GM12878 (cell line): ENCODE results near the gene COL23A1.

Experiments used
- ATF2 ChIP-seq: IDR thresholded peaks from 2 replicates; pipeline ENCODE4 v1.6.1; 2012; ENCODE audit warnings: low read length, inconsistent platforms
- CHD1 ChIP-seq: IDR thresholded peaks from 2 replicates; pipeline ENCODE4 v1.6.1; 2012; ENCODE audit warnings: low read depth, low read length, improper control_type of control experiment
- GABPA ChIP-seq: IDR thresholded peaks from 2 replicates; pipeline ENCODE4 v1.6.1; 2014; ENCODE audit warnings: antibody characterized with exemption, low read depth, mild to moderate bottlenecking, inconsistent platforms
- MXI1 ChIP-seq: fragments of 150-350 bp; IDR thresholded peaks from 2 replicates; pipeline ENCODE4 v1.6.1; 2011; ENCODE audit warnings: low read depth, mild to moderate bottlenecking, inconsistent platforms, low read length, improper control_type of control experiment
- POLR2AphosphoS5 ChIP-seq: IDR thresholded peaks from 2 replicates; pipeline ENCODE4 v1.6.1; 2011; ENCODE audit warnings: mild to moderate bottlenecking, low read length, inconsistent platforms
- USF2 ChIP-seq: IDR thresholded peaks from 2 replicates; pipeline ENCODE4 v1.6.1; 2011; ENCODE audit warnings: low read depth, low read length, improper control_type of control experiment, borderline replicate concordance
- TF ChIP-seq, protein P1 (sequence below), 3 experiments: IDR thresholded peaks in 2 of 3; conservative IDR thresholded peaks in 1 of 3; 2 replicates each; pipeline ENCODE4 v1.5.1; 2011; ENCODE audit warnings: low read depth in 3 of 3, low read length in 3 of 3, mild to moderate bottlenecking in 3 of 3, control low read depth in 2 of 3, moderate library complexity in 2 of 3, inconsistent platforms in 1 of 3, mixed read lengths in 1 of 3; ENCODE audit not compliant: control insufficient read depth in 2 of 3, insufficient read depth in 1 of 3; ENCODE audit errors: extremely low read depth in 1 of 3

DNA sequence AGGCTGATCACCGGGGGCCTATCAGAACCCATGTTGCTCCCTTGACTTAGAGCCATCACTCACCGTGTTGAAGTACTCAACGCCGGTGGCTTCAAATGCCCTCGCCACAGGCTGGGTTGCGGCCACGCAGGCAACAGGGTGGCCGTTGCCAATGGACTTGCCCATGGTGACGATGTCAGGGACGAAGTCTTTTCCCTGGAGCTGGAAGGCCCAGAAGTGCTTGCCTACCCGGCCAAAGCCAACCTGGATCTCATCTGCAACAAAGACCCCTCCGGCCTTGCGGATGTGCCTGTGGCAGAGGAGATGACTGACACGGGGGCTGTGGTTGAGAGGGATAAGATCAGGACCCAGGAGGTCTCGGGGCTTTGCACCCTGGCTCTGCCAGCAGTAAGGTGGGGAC, 367.9 kb downstream of the COL23A1 start:
- TF ChIP-seq GABPA (no peak), ATF2 (no peak), MXI1 (no peak), POLR2AphosphoS5 (no peak), USF2 (no peak), CHD1 (no peak)
- TF ChIP-seq, protein P1, sequence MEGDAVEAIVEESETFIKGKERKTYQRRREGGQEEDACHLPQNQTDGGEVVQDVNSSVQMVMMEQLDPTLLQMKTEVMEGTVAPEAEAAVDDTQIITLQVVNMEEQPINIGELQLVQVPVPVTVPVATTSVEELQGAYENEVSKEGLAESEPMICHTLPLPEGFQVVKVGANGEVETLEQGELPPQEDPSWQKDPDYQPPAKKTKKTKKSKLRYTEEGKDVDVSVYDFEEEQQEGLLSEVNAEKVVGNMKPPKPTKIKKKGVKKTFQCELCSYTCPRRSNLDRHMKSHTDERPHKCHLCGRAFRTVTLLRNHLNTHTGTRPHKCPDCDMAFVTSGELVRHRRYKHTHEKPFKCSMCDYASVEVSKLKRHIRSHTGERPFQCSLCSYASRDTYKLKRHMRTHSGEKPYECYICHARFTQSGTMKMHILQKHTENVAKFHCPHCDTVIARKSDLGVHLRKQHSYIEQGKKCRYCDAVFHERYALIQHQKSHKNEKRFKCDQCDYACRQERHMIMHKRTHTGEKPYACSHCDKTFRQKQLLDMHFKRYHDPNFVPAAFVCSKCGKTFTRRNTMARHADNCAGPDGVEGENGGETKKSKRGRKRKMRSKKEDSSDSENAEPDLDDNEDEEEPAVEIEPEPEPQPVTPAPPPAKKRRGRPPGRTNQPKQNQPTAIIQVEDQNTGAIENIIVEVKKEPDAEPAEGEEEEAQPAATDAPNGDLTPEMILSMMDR (IDR thresholded peaks at IDR 0.05 in 2 of 3, conservative IDR thresholded peaks at IDR 0.05 in 1 of 3; ENCODE audit: control insufficient read depth in 2 of 3, extremely low read depth in 1 of 3, insufficient read depth in 1 of 3, low read depth in 3 of 3, low read length in 3 of 3), result no peak
